ENCODE results near the gene PCNX1. TPM values are rescaled to one million over a fixed set of nuclear protein-coding genes. Genes with fewer than 3 reads are reported as not detected.

The PCNX1 gene
- total and polyA plus RNA-seq, 9 of the 15 experiments (the other 6 are each of a cell fraction or from before 2014, with no cell fraction given), result 0.30 to 4.5 (median 2.3) TPM

DNA sequence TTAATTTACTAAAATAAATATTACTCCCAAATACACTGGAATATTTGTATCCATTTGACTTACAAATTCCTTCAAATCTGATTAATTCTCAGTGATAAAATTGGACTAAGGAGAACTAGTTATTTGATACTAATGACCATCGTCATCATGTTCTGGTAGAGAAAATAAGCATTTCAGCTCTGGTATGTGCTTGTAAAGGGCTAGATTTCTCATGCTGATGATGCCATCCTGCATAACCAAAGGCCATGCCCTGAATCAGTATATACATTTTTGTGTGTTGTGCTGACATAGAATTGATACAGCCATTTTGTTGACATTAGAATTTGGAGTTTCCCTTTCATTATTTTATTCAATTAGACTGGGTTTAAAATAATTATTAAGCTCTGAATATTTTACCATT is 148.9 kb downstream of the PCNX1 start:
- H2AFZ ChIP-seq (ENCODE audit: low read depth, low read length), result no peak overlapping the region
- WGBS (ENCODE audit: insufficient coverage, low coverage, missing lambda C conversion rate), result 18% methylated on average over 1 of the region's 1 CpG
- H3K9me3 ChIP-seq (replicated peaks; ENCODE audit: control insufficient read depth, insufficient read depth, low read depth, low read length), result no peaks in the 10 kb centered on the region
- no peaks in the 10 kb centered on the region for H3K79me2 ChIP-seq (ENCODE audit: control insufficient read depth, insufficient read depth, low read length)
- intact Hi-C loops (cut with micrococcal nuclease), result no loop called here
- in situ Hi-C loops (cut with MboI), result no loop called here
- FAIRE-seq (no peak), DNase-seq (ENCODE audit: extremely low read depth in 1 of 4, low spot score in 3 of 4) (no peak), ATAC-seq (no peak)
- ChIA-PET CTCF (ENCODE audit: low intra/inter-chr PET ratio) (no interaction called here), POLR2A (no interaction called here)
- no peaks in the 10 kb centered on the region for H3K4me1 ChIP-seq (replicated peaks in 1 of 2; ENCODE audit: control insufficient read depth in 2 of 2, insufficient read depth in 2 of 2, low read length in 2 of 2)
- H4K20me1 ChIP-seq (replicated peaks; ENCODE audit: control insufficient read depth, insufficient read depth, low read length), result no peaks in the 10 kb centered on the region
- H3K27ac ChIP-seq (ENCODE audit: extremely low read depth, low read depth, low read length), result no peak overlapping the region
- BruUV-seq (replicated peaks), result no TSS peak
- no peak overlapping the region for H3K4me3 ChIP-seq
- H3K27me3 ChIP-seq (ENCODE audit: control insufficient read depth in 2 of 2, insufficient read depth in 2 of 2, low read length in 2 of 2), result no peaks in the 10 kb centered on the region
- H3K9ac ChIP-seq (ENCODE audit: insufficient read depth in 1 of 2, low read depth in 2 of 2, low read length in 2 of 2), result no peak overlapping the region
- no peaks in the 10 kb centered on the region for H3K36me3 ChIP-seq (ENCODE audit: control insufficient read depth, insufficient read depth, low read length)
- no peak overlapping the region for H3K4me2 ChIP-seq (ENCODE audit: insufficient read depth, low read length)
- no peaks in the 10 kb centered on the region for H3K9me1 ChIP-seq (ENCODE audit: control insufficient read depth, insufficient read depth, low read length)
- TF ChIP-seq ZBTB1 (CRISPR knock-in tag; IDR thresholded peaks at IDR 0.05; ENCODE audit: borderline replicate concordance, low read depth), result no peak
- no peak for TF ChIP-seq BRF1 (IDR thresholded peaks at IDR 0.05; ENCODE audit: borderline replicate concordance, extremely low read depth, insufficient read length)
- TF ChIP-seq SIX5 (IDR thresholded peaks at IDR 0.05; ENCODE audit: borderline replicate concordance in 1 of 2, insufficient read depth in 1 of 2, low read depth in 1 of 2, low read length in 2 of 2), result no peak
- TF ChIP-seq, protein P1, sequence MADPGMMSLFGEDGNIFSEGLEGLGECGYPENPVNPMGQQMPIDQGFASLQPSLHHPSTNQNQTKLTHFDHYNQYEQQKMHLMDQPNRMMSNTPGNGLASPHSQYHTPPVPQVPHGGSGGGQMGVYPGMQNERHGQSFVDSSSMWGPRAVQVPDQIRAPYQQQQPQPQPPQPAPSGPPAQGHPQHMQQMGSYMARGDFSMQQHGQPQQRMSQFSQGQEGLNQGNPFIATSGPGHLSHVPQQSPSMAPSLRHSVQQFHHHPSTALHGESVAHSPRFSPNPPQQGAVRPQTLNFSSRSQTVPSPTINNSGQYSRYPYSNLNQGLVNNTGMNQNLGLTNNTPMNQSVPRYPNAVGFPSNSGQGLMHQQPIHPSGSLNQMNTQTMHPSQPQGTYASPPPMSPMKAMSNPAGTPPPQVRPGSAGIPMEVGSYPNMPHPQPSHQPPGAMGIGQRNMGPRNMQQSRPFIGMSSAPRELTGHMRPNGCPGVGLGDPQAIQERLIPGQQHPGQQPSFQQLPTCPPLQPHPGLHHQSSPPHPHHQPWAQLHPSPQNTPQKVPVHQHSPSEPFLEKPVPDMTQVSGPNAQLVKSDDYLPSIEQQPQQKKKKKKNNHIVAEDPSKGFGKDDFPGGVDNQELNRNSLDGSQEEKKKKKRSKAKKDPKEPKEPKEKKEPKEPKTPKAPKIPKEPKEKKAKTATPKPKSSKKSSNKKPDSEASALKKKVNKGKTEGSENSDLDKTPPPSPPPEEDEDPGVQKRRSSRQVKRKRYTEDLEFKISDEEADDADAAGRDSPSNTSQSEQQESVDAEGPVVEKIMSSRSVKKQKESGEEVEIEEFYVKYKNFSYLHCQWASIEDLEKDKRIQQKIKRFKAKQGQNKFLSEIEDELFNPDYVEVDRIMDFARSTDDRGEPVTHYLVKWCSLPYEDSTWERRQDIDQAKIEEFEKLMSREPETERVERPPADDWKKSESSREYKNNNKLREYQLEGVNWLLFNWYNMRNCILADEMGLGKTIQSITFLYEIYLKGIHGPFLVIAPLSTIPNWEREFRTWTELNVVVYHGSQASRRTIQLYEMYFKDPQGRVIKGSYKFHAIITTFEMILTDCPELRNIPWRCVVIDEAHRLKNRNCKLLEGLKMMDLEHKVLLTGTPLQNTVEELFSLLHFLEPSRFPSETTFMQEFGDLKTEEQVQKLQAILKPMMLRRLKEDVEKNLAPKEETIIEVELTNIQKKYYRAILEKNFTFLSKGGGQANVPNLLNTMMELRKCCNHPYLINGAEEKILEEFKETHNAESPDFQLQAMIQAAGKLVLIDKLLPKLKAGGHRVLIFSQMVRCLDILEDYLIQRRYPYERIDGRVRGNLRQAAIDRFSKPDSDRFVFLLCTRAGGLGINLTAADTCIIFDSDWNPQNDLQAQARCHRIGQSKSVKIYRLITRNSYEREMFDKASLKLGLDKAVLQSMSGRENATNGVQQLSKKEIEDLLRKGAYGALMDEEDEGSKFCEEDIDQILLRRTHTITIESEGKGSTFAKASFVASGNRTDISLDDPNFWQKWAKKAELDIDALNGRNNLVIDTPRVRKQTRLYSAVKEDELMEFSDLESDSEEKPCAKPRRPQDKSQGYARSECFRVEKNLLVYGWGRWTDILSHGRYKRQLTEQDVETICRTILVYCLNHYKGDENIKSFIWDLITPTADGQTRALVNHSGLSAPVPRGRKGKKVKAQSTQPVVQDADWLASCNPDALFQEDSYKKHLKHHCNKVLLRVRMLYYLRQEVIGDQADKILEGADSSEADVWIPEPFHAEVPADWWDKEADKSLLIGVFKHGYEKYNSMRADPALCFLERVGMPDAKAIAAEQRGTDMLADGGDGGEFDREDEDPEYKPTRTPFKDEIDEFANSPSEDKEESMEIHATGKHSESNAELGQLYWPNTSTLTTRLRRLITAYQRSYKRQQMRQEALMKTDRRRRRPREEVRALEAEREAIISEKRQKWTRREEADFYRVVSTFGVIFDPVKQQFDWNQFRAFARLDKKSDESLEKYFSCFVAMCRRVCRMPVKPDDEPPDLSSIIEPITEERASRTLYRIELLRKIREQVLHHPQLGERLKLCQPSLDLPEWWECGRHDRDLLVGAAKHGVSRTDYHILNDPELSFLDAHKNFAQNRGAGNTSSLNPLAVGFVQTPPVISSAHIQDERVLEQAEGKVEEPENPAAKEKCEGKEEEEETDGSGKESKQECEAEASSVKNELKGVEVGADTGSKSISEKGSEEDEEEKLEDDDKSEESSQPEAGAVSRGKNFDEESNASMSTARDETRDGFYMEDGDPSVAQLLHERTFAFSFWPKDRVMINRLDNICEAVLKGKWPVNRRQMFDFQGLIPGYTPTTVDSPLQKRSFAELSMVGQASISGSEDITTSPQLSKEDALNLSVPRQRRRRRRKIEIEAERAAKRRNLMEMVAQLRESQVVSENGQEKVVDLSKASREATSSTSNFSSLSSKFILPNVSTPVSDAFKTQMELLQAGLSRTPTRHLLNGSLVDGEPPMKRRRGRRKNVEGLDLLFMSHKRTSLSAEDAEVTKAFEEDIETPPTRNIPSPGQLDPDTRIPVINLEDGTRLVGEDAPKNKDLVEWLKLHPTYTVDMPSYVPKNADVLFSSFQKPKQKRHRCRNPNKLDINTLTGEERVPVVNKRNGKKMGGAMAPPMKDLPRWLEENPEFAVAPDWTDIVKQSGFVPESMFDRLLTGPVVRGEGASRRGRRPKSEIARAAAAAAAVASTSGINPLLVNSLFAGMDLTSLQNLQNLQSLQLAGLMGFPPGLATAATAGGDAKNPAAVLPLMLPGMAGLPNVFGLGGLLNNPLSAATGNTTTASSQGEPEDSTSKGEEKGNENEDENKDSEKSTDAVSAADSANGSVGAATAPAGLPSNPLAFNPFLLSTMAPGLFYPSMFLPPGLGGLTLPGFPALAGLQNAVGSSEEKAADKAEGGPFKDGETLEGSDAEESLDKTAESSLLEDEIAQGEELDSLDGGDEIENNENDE (IDR thresholded peaks at IDR 0.05; ENCODE audit: low read depth, low read length), result no peak
- no peak for TF ChIP-seq MYBL2 (IDR thresholded peaks at IDR 0.05; ENCODE audit: low read depth)
- TF ChIP-seq MYBL2 (CRISPR knock-in tag; IDR thresholded peaks at IDR 0.05; ENCODE audit: borderline replicate concordance), result no peak
- TF ChIP-seq, protein P2, sequence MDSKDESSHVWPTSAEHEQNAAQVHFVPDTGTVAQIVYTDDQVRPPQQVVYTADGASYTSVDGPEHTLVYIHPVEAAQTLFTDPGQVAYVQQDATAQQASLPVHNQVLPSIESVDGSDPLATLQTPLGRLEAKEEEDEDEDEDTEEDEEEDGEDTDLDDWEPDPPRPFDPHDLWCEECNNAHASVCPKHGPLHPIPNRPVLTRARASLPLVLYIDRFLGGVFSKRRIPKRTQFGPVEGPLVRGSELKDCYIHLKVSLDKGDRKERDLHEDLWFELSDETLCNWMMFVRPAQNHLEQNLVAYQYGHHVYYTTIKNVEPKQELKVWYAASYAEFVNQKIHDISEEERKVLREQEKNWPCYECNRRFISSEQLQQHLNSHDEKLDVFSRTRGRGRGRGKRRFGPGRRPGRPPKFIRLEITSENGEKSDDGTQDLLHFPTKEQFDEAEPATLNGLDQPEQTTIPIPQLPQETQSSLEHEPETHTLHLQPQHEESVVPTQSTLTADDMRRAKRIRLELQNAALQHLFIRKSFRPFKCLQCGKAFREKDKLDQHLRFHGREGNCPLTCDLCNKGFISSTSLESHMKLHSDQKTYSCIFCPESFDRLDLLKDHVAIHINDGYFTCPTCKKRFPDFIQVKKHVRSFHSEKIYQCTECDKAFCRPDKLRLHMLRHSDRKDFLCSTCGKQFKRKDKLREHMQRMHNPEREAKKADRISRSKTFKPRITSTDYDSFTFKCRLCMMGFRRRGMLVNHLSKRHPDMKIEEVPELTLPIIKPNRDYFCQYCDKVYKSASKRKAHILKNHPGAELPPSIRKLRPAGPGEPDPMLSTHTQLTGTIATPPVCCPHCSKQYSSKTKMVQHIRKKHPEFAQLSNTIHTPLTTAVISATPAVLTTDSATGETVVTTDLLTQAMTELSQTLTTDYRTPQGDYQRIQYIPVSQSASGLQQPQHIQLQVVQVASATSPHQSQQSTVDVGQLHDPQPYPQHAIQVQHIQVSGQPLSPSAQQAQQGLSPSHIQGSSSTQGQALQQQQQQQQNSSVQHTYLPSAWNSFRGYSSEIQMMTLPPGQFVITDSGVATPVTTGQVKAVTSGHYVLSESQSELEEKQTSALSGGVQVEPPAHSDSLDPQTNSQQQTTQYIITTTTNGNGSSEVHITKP (IDR thresholded peaks at IDR 0.05; ENCODE audit: partially characterized antibody), result no peak
- no peak for TF ChIP-seq ZNF830 (CRISPR knock-in tag; IDR thresholded peaks at IDR 0.05)
